HG02852 (cell line): ENCODE data around the gene CDAN1.

ENCODE experiments used
- ATAC-seq: cut with Tn5 transposase; IDR thresholded peaks from one replicate; pipeline ENCODE4 v1.9.1; 2021; ENCODE audit warnings: mild to moderate bottlenecking, moderate library complexity; ENCODE audit not compliant: unreplicated experiment

The CDAN1 gene

GRCh38 chr15:42734076-42734672, 2.8 kb downstream of the CDAN1 start:
- ATAC-seq, result no peak

GRCh38 chr15:42733027-42733426, 3.9 kb downstream of the CDAN1 start:
- no peak for ATAC-seq

DNA sequence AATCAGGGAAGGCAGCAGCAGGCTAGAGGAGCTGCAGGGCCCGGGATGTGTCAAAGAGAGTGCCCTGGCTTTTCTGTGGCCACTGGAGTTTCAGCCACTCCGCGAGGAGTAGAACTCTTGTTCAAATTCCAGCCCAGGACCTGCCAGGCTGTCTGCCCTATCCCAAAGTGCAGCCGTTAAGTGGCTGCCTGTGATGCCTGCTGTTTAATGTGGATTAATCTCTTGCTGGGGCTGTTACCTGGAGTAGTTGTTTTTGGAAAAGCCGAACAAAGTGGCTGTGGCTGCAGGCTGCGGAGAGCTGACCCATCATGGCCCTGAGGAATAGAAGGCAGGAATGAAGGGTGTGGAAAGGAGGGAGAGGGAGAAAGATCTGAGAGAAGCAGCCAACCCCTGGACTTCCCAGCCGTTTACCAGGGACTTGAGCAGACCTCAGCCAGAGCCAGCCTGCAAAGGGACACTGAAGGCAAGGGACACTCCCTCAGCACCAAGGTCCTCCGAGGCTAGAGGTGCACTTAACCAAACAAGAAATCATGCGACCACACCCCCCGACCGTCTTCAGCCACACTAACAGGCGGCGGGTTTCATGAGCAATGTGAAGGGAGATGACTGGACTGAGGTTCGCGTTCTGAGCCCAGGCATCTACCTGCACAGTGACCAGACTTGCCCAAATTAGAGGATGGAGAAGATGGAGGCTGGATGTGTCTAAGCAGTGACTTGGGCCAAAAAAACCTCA, 4.7 kb downstream of the CDAN1 start:
- ATAC-seq, result no peak

GRCh38 chr15:42731461-42731860, 5.5 kb downstream of the CDAN1 start:
- no peak for ATAC-seq

GRCh38 chr15:42730536-42730935, 6.4 kb downstream of the CDAN1 start:
- ATAC-seq, result no peak

DNA sequence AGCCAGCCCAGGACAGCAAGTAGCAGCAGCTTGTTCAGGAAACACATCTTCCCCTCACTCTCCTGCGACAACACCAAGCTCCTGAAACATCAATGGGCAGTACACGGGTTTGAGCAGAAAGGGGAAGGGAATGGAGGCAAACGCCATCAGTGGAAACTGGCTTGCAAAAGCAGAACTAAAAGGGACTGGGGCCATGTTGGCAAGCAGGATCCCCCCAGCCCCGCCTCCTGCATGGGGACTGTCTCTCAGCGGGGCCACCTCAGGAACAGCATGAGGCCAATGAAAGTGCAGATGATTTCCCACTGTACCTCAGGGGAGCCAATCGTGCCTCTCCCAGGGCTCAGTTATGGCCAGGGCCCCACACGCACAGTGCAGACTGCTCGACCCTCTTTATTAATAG, 6.8 kb downstream of the CDAN1 start:
- ATAC-seq, result no peak

- no peak for ATAC-seq
Measured at GRCh38 chr15:42729409-42729808, 7.5 kb downstream of the CDAN1 start.

GRCh38 chr15:42728972-42729371, 8.0 kb downstream of the CDAN1 start:
- ATAC-seq, result no peak

GRCh38 chr15:42728560-42728959, 8.4 kb downstream of the CDAN1 start:
- no peak for ATAC-seq

- ATAC-seq, result no peak
Measured at GRCh38 chr15:42727750-42728381, 9.1 kb downstream of the CDAN1 start.

DNA sequence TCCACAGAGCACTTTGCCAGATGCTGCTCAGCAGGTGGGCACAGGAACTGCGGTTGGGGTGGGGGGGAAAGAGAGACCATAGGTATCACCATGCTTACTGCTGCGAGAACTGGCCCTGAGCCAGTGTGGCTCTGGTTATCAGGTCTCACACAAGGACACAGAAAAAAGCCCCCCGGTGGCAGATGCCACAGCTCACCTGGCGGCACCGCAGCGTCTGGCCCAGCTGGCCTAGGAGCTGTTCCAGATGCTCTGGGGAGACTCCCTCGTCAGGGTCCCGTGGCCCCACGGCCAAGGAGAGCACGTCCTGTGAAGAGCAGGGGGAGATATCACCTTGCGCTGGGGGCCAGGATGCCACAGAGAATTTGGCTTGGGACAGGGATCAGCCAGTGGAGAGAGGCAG, 10.8 kb downstream of the CDAN1 start:
- ATAC-seq, result no peak

GRCh38 chr15:42725331-42725903, 11.5 kb downstream of the CDAN1 start:
- ATAC-seq, result no peak

- ATAC-seq, result no peak
Measured at GRCh38 chr15:42724276-42724675, 12.7 kb downstream of the CDAN1 start.

GRCh38 chr15:42723068-42723467, 13.9 kb downstream of the CDAN1 start:
- ATAC-seq, result no peak

- ATAC-seq, result no peak
Measured at GRCh38 chr15:42721916-42722315, 15.0 kb downstream of the CDAN1 start.

GRCh38 chr15:42721016-42721415, 15.9 kb downstream of the CDAN1 start:
- no peak for ATAC-seq

- no peak for ATAC-seq
Measured at GRCh38 chr15:42720071-42720470, 16.9 kb downstream of the CDAN1 start.

- ATAC-seq, result no peak
Measured at GRCh38 chr15:42719043-42719442, 17.9 kb downstream of the CDAN1 start.

GRCh38 chr15:42716626-42717025, 20.3 kb downstream of the CDAN1 start:
- no peak for ATAC-seq

DNA sequence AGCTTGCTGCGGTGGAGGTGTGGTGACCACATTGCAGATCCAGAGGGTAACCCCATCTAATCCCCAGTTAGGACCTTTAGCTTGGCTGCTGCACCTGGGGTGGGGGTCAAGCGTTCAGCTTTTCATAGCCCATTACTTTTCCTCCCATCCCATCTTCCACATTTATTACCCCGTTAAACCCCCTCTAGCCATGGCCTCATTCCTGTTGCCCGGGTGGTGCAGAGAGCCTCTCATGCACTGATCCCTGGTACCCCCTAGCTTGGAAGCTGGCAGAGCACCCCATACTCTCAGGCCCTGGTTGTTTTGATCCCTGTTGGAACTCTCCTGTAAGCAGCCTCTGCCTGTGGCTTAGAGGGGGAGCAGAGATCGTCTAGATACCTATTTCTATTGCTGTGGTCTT, 20.8 kb downstream of the CDAN1 start:
- no peak for ATAC-seq

- ATAC-seq, result no peak
Measured at GRCh38 chr15:42712584-42712983, 24.3 kb downstream of the CDAN1 start.

- ATAC-seq, result no peak
Measured at GRCh38 chr15:42711746-42712145, 25.2 kb downstream of the CDAN1 start.
